Measurements from ENCODE around the gene RAB28. TPM values are rescaled to one million over a fixed set of nuclear protein-coding genes. Genes with fewer than 3 reads are reported as not detected.

The RAB28 gene
- total RNA-seq, 1 experiment from 2014 or later = 19.8 TPM

GRCh38 chr4:13331827-13332226 is 152.3 kb downstream of the RAB28 start:
- H2AFZ ChIP-seq (ENCODE audit: low read length) = no peak overlapping the region
- TF ChIP-seq CTCF (conservative IDR thresholded peaks at IDR 0.05) = no peak
- no peak overlapping the region for H2BK15ac ChIP-seq (ENCODE audit: low read depth, low read length)
- Mint-ChIP-seq H3K27me3 (ENCODE audit: low read depth) (no peaks in the 10 kb centered on the region), H3K4me1 (peaks cover 13 to 15% of the 10 kb centered on the region in 2 experiments), H3K36me3 (ENCODE audit: insufficient read depth in 1 of 3, low read depth in 3 of 3) (peaks cover 0 to 4% (median 1%) of the 10 kb centered on the region in 3 experiments; a peak in 5 of 7 replicates), H3K27ac (peak overlapping the region in 1 of 3 experiments; percentile 49; a peak in 2 of 7 replicates), H3K4me3 (no peak overlapping the region), H3K9me3 (peaks cover 0 to 4% of the 10 kb centered on the region in 2 experiments; a peak in 2 of 5 replicates)
- H2BK5ac ChIP-seq (ENCODE audit: insufficient read length, low read length) = no peak overlapping the region
- H2BK20ac ChIP-seq (ENCODE audit: low read depth, low read length, poor library complexity, severe bottlenecking) = no peak overlapping the region
- no peak overlapping the region for H4K5ac ChIP-seq (ENCODE audit: insufficient read length, low read depth, low read length)
- no peak overlapping the region for H2BK12ac ChIP-seq (ENCODE audit: insufficient read length, low read depth, low read length)
- no CpG with 5 or more reads among the region's 4 CpGs for WGBS (ENCODE audit: extremely low coverage, insufficient read length, low lambda C conversion rate)
- no peaks in the 10 kb centered on the region for H3K23me2 ChIP-seq (ENCODE audit: insufficient read length, low read depth, low read length, poor library complexity, severe bottlenecking)
- no peak overlapping the region for H3K9ac ChIP-seq (ENCODE audit: extremely low read depth, insufficient read length, low read length)
- no peak overlapping the region for H3K14ac ChIP-seq (ENCODE audit: insufficient read depth, low read length)
- H3K18ac ChIP-seq (ENCODE audit: insufficient read length, low read depth, low read length) = no peak overlapping the region
- H4K8ac ChIP-seq (replicated peaks; ENCODE audit: insufficient read length, low read depth, low read length) = no peak overlapping the region
- H3K23ac ChIP-seq (ENCODE audit: insufficient read length, low read depth, low read length) = no peak overlapping the region
- no peaks in the 10 kb centered on the region for H3K79me2 ChIP-seq (ENCODE audit: insufficient read depth, low read length)
- no peak overlapping the region for H3K27ac ChIP-seq (ENCODE audit: insufficient read length, low read depth, low read length)
- H3K27me3 ChIP-seq (ENCODE audit: insufficient read depth, low read length) = no peaks in the 10 kb centered on the region
- H3K79me1 ChIP-seq (ENCODE audit: insufficient read depth, low read depth, low read length, poor library complexity, severe bottlenecking) = no peaks in the 10 kb centered on the region
- H3K4me1 ChIP-seq (ENCODE audit: insufficient read depth, low read length) = peaks cover 3% of the 10 kb centered on the region; the same call in 1 of the 2 replicates
- no peak overlapping the region for H3K56ac ChIP-seq (ENCODE audit: insufficient read length, low read depth, low read length)
- DNase-seq = no peak
- no peak overlapping the region for H2BK120ac ChIP-seq (ENCODE audit: low read depth, low read length, poor library complexity, severe bottlenecking)
- H4K91ac ChIP-seq (ENCODE audit: insufficient read length, low read depth, low read length) = no peak overlapping the region
- no peaks in the 10 kb centered on the region for H4K20me1 ChIP-seq (ENCODE audit: control insufficient read depth, insufficient read depth, insufficient read length)
- no peak overlapping the region for H3K4me2 ChIP-seq (ENCODE audit: insufficient read depth, insufficient read length, low read length)
- no peaks in the 10 kb centered on the region for H3K9me3 ChIP-seq (ENCODE audit: control insufficient read depth, low read depth, low read length)
- no peak overlapping the region for H3T11ph ChIP-seq (ENCODE audit: low read length)
- H2AK5ac ChIP-seq (ENCODE audit: insufficient read length, low read length) = no peak overlapping the region
- H3K4ac ChIP-seq (ENCODE audit: low read depth, low read length) = no peak overlapping the region
